Measurements from ENCODE around the gene HMGCR.

- TF ChIP-seq CTCF (IDR thresholded peaks at IDR 0.05; ENCODE audit: low read depth, low read length) (no peak), EZH2phosphoT487 (IDR thresholded peaks at IDR 0.05; ENCODE audit: low read depth) (no peak)
These were observed 26.1 kb downstream of the HMGCR start for GRCh38 chr5:75363111-75363510.
